Neural cell (in vitro differentiated cells): Measurements from ENCODE around the gene FAM168B. TPM values are rescaled to one million over a fixed set of nuclear protein-coding genes. Genes with fewer than 3 reads are reported as not detected.

Source experiments
- H2AFZ ChIP-seq: fragments of 200-600, 300-800 bp; sonication (generic), shearing (Covaris generic); 2 replicates; pipeline ENCODE4 v1.6.0; 2014; ENCODE audit warnings: low read depth, mild to moderate bottlenecking, antibody characterized with exemption, low read length, moderate library complexity
- H3F3A ChIP-seq: fragments of 200-600 bp; shearing (Covaris generic); 2 replicates; pipeline ENCODE4 v1.6.1; 2016; ENCODE audit warnings: mild to moderate bottlenecking, moderate library complexity, mixed read lengths, antibody characterized with exemption, low read length; ENCODE audit not compliant: insufficient read depth, poor library complexity, severe bottlenecking
- H3K27ac ChIP-seq: fragments of 200-600, 300-800 bp; sonication (generic), shearing (Covaris generic); 2 replicates; pipeline ENCODE4 v1.5.1; 2014; ENCODE audit warnings: mild to moderate bottlenecking, low read length, moderate library complexity
- H3K27me3 ChIP-seq: fragments of 300-800, 200-600 bp; sonication (generic), shearing (Covaris generic); 2 replicates; pipeline ENCODE4 v1.6.0; 2014; ENCODE audit warnings: mild to moderate bottlenecking, low read depth, low read length, moderate library complexity; ENCODE audit not compliant: insufficient read depth
- H3K36me3 ChIP-seq: fragments of 300-800, 200-600 bp; sonication (generic), shearing (Covaris generic); 2 replicates; pipeline ENCODE4 v1.5.1; 2014; ENCODE audit warnings: mild to moderate bottlenecking, antibody characterized with exemption, low read length, moderate library complexity; ENCODE audit not compliant: insufficient read depth
- H3K4me2 ChIP-seq: fragments of 300-800, 200-600 bp; sonication (generic), shearing (Covaris generic); 2 replicates; pipeline ENCODE4 v1.6.0; 2014; ENCODE audit warnings: mild to moderate bottlenecking, low read length
- H3K4me3 ChIP-seq: fragments of 300-800, 200-600 bp; sonication (generic), shearing (Covaris generic); 2 replicates; pipeline ENCODE4 v1.5.1; 2014; ENCODE audit warnings: mild to moderate bottlenecking, low read length, moderate library complexity
- H3K79me2 ChIP-seq: fragments of 200-600 bp; shearing (Covaris generic); replicated peaks from 2 replicates; pipeline ENCODE4 v1.6.0; 2014; ENCODE audit warnings: mild to moderate bottlenecking, low read length, moderate library complexity; ENCODE audit not compliant: insufficient read depth
- H3K9ac ChIP-seq: fragments of 300-800, 200-600 bp; sonication (generic), shearing (Covaris generic); 2 replicates; pipeline ENCODE4 v1.6.1; 2016; ENCODE audit warnings: mild to moderate bottlenecking, low read length, mixed read lengths
- H3K9me2 ChIP-seq: fragments of 200-600 bp; shearing (Covaris generic); 2 replicates; pipeline ENCODE4 v1.6.1; 2016; ENCODE audit warnings: mild to moderate bottlenecking, low read length, mixed read lengths; ENCODE audit not compliant: insufficient read depth
- H3K9me3 ChIP-seq: fragments of 200-600, 300-800 bp; sonication (generic), shearing (Covaris generic); 2 replicates; pipeline ENCODE4 v1.6.1; 2016; ENCODE audit warnings: mild to moderate bottlenecking, mixed run types, low read length, moderate library complexity, mixed read lengths
- H4K20me1 ChIP-seq: fragments of 200-600 bp; shearing (Covaris generic); 2 replicates; pipeline ENCODE4 v1.6.1; 2016; ENCODE audit warnings: mild to moderate bottlenecking, mixed run types; ENCODE audit not compliant: insufficient read depth
- CTCF ChIP-seq: fragments of 450-650 bp; IDR thresholded peaks from 2 replicates; pipeline ENCODE4 v1.5.1; 2014; ENCODE audit warnings: antibody characterized with exemption, mild to moderate bottlenecking, moderate library complexity; ENCODE audit not compliant: poor library complexity, severe bottlenecking
- EP300 ChIP-seq: fragments of 450-650 bp; conservative IDR thresholded peaks from 2 replicates; pipeline ENCODE4 v1.6.1; 2014; ENCODE audit warnings: antibody characterized with exemption, mild to moderate bottlenecking, moderate library complexity; ENCODE audit not compliant: poor library complexity, severe bottlenecking
- EZH2 ChIP-seq: fragments of 200-600, 300-800 bp; shearing (Covaris generic), sonication (generic); IDR thresholded peaks from 2 replicates; pipeline ENCODE4 v1.6.1; 2014; ENCODE audit warnings: antibody characterized with exemption, low read length, borderline replicate concordance, mild to moderate bottlenecking; ENCODE audit not compliant: insufficient read depth, poor library complexity, severe bottlenecking
- MXI1 ChIP-seq: fragments of 450-650 bp; conservative IDR thresholded peaks from 2 replicates; pipeline ENCODE4 v1.6.1; 2014; ENCODE audit warnings: antibody characterized with exemption, mild to moderate bottlenecking; ENCODE audit not compliant: poor library complexity, severe bottlenecking
- POLR2AphosphoS5 ChIP-seq: IDR thresholded peaks from 2 replicates; pipeline ENCODE4 v1.6.1; 2012
- RAD21 ChIP-seq: fragments of 450-650 bp; conservative IDR thresholded peaks from 2 replicates; pipeline ENCODE4 v1.6.1; 2014; ENCODE audit warnings: antibody characterized with exemption, mild to moderate bottlenecking, moderate library complexity
- REST ChIP-seq: IDR thresholded peaks from 2 replicates; pipeline ENCODE4 v1.6.1; 2012; ENCODE audit warnings: borderline replicate concordance
- SMC3 ChIP-seq: fragments of 450-650 bp; conservative IDR thresholded peaks from 2 replicates; pipeline ENCODE4 v1.6.1; 2014; ENCODE audit warnings: antibody characterized with exemption, mild to moderate bottlenecking, moderate library complexity; ENCODE audit not compliant: poor library complexity
- TAF1 ChIP-seq: IDR thresholded peaks from 2 replicates; pipeline ENCODE4 v1.6.1; 2012; ENCODE audit warnings: low read depth
- polyA plus RNA-seq: library from polyadenylated mRNA; depleted of rRNA; stranded (reverse); fragments of >200 nt; gene quantifications from 2 replicates; pipeline ENCODE4 v1.2.3, GENCODE V29; 2014

Gene FAM168B
- polyA plus RNA-seq, 1 donor from 2014 or later: 162 TPM

GRCh38 chr2:131121464-131121863, 28.2 kb upstream of the FAM168B start:
- no peaks in the 10 kb centered on the region for H3K36me3 ChIP-seq
- H3K9me2 ChIP-seq: no peaks in the 10 kb centered on the region
- H3K79me2 ChIP-seq: peaks cover 6% of the 10 kb centered on the region
- H3K27me3 ChIP-seq: no peaks in the 10 kb centered on the region
- H2AFZ ChIP-seq: no peak overlapping the region
- no peaks in the 10 kb centered on the region for H3F3A ChIP-seq
- no peaks in the 10 kb centered on the region for H4K20me1 ChIP-seq
- no peak overlapping the region for H3K4me2 ChIP-seq
- no peaks in the 10 kb centered on the region for H3K9me3 ChIP-seq
- no peak overlapping the region for H3K9ac ChIP-seq
- TF ChIP-seq RAD21 (no peak), MXI1 (no peak), TAF1 (no peak), CTCF (no peak), POLR2AphosphoS5 (no peak), SMC3 (no peak), EZH2 (no peak), REST (no peak), EP300 (no peak)
- no peak overlapping the region for H3K4me3 ChIP-seq
- no peak overlapping the region for H3K27ac ChIP-seq

- peaks cover 6% of the 10 kb centered on the region for H3K79me2 ChIP-seq
Measured at GRCh38 chr2:131120815-131121317, 27.6 kb upstream of the FAM168B start.

More at GRCh38 chr2:131120815-131121317, 27.6 kb upstream of the FAM168B start:
- Histone ChIP-seq H3K9me2 (no peaks in the 10 kb centered on the region), H3K27ac (no peak overlapping the region), H3K4me2 (no peak overlapping the region), H3K36me3 (no peaks in the 10 kb centered on the region), H3K9ac (no peak overlapping the region), H4K20me1 (no peaks in the 10 kb centered on the region), H3K9me3 (no peaks in the 10 kb centered on the region), H2AFZ (no peak overlapping the region), H3K4me3 (no peak overlapping the region), H3K27me3 (no peaks in the 10 kb centered on the region), H3F3A (no peaks in the 10 kb centered on the region)
- TF ChIP-seq SMC3: no peak
- TF ChIP-seq EP300: no peak
- no peak for TF ChIP-seq CTCF
- no peak for TF ChIP-seq EZH2
- TF ChIP-seq MXI1: no peak
- TF ChIP-seq REST: no peak
- TF ChIP-seq POLR2AphosphoS5: no peak
- TF ChIP-seq RAD21: no peak
- TF ChIP-seq TAF1: no peak
